H9 (cell line): Measurements from ENCODE around the gene CPEB2. TPM values are rescaled to one million over a fixed set of nuclear protein-coding genes. Genes with fewer than 3 reads are reported as not detected.

ENCODE experiments used
- DNase-seq: peaks from one replicate; pipeline ENCODE4 v3.0.0-alpha.2; 2017
- H2AFZ ChIP-seq: one replicate; pipeline ENCODE4 v1.6.1; 2013; ENCODE audit warnings: mild to moderate bottlenecking, low read length, control low read depth, moderate library complexity
- H2AK5ac ChIP-seq: 2 replicates; pipeline ENCODE4 v1.6.1; 2013; ENCODE audit warnings: low read length, control low read depth, mixed read lengths; ENCODE audit not compliant: insufficient read length
- H2BK120ac ChIP-seq: one replicate; pipeline ENCODE4 v1.6.1; 2013; ENCODE audit warnings: low read depth, mild to moderate bottlenecking, low read length, control low read depth, inconsistent platforms; ENCODE audit not compliant: poor library complexity, severe bottlenecking
- H2BK12ac ChIP-seq: 2 replicates; pipeline ENCODE4 v1.6.1; 2013; ENCODE audit warnings: low read length, control low read depth, mixed read lengths, low read depth; ENCODE audit not compliant: insufficient read length
- H2BK15ac ChIP-seq: 2 replicates; pipeline ENCODE4 v1.6.1; 2013; ENCODE audit warnings: low read depth, low read length, control low read depth
- H2BK20ac ChIP-seq: one replicate; pipeline ENCODE4 v1.6.1; 2013; ENCODE audit warnings: low read depth, mild to moderate bottlenecking, low read length, control low read depth, inconsistent platforms; ENCODE audit not compliant: poor library complexity, severe bottlenecking
- H2BK5ac ChIP-seq: 2 replicates; pipeline ENCODE4 v1.6.1; 2013; ENCODE audit warnings: low read length, control low read depth, mixed read lengths; ENCODE audit not compliant: insufficient read length
- H3K14ac ChIP-seq: 2 replicates; pipeline ENCODE4 v1.6.1; 2013; ENCODE audit warnings: low read length, control low read depth; ENCODE audit not compliant: insufficient read depth
- H3K18ac ChIP-seq: 2 replicates; pipeline ENCODE4 v1.6.1; 2013; ENCODE audit warnings: low read depth, mild to moderate bottlenecking, mixed read lengths, low read length, control low read depth; ENCODE audit not compliant: insufficient read length
- H3K23ac ChIP-seq: 2 replicates; pipeline ENCODE4 v1.6.1; 2013; ENCODE audit warnings: low read length, control low read depth, mixed read lengths, low read depth; ENCODE audit not compliant: insufficient read length
- H3K23me2 ChIP-seq: 2 replicates; pipeline ENCODE4 v1.6.1; 2013; ENCODE audit warnings: low read depth, mild to moderate bottlenecking, mixed read lengths, low read length, control low read depth; ENCODE audit not compliant: insufficient read length, poor library complexity, severe bottlenecking
- H3K27ac ChIP-seq: 2 replicates; pipeline ENCODE4 v1.5.1; 2013; ENCODE audit warnings: low read length, control low read depth, mixed read lengths, low read depth; ENCODE audit not compliant: insufficient read length
- H3K27me3 ChIP-seq: 2 replicates; pipeline ENCODE4 v1.6.1; 2013; ENCODE audit warnings: low read length, control low read depth, inconsistent platforms; ENCODE audit not compliant: insufficient read depth
- H3K4ac ChIP-seq: 2 replicates; pipeline ENCODE4 v1.6.1; 2013; ENCODE audit warnings: low read depth, mild to moderate bottlenecking, control low read depth, inconsistent platforms, low read length, moderate library complexity
- H3K4me1 ChIP-seq: 2 replicates; pipeline ENCODE4 v1.6.1; 2013; ENCODE audit warnings: low read length, control low read depth, inconsistent platforms; ENCODE audit not compliant: insufficient read depth
- H3K4me2 ChIP-seq: 2 replicates; pipeline ENCODE4 v1.6.1; 2013; ENCODE audit warnings: low read length, control low read depth, mixed read lengths; ENCODE audit not compliant: insufficient read length, insufficient read depth
- H3K56ac ChIP-seq: 2 replicates; pipeline ENCODE4 v1.6.1; 2013; ENCODE audit warnings: low read depth, mild to moderate bottlenecking, mixed read lengths, low read length, control low read depth; ENCODE audit not compliant: insufficient read length
- H3K79me1 ChIP-seq: 2 replicates; pipeline ENCODE4 v1.6.1; 2013; ENCODE audit warnings: low read depth, mild to moderate bottlenecking, moderate library complexity, low read length, control low read depth, inconsistent platforms; ENCODE audit not compliant: insufficient read depth, poor library complexity, severe bottlenecking
- H3K79me2 ChIP-seq: 2 replicates; pipeline ENCODE4 v1.6.1; 2013; ENCODE audit warnings: low read length, control low read depth, inconsistent platforms; ENCODE audit not compliant: insufficient read depth
- H3K9ac ChIP-seq: 2 replicates; pipeline ENCODE4 v1.6.1; 2013; ENCODE audit warnings: low read length, control low read depth, mixed read lengths; ENCODE audit not compliant: insufficient read length; ENCODE audit errors: extremely low read depth
- H3K9me3 ChIP-seq: one replicate; pipeline ENCODE4 v1.6.1; 2013; ENCODE audit warnings: low read depth, low read length, inconsistent platforms; ENCODE audit not compliant: control insufficient read depth
- H3T11ph ChIP-seq: one replicate; pipeline ENCODE4 v1.6.1; 2013; ENCODE audit warnings: mild to moderate bottlenecking, low read length, control low read depth, inconsistent platforms
- H4K20me1 ChIP-seq: one replicate; pipeline ENCODE4 v1.6.1; 2013; ENCODE audit not compliant: control insufficient read depth, insufficient read length, insufficient read depth
- H4K5ac ChIP-seq: 2 replicates; pipeline ENCODE4 v1.6.1; 2013; ENCODE audit warnings: low read depth, mild to moderate bottlenecking, mixed read lengths, low read length, control low read depth; ENCODE audit not compliant: insufficient read length
- H4K8ac ChIP-seq: replicated peaks from 2 replicates; pipeline ENCODE4 v1.6.1; 2013; ENCODE audit warnings: low read length, control low read depth, mixed read lengths, low read depth; ENCODE audit not compliant: insufficient read length
- H4K91ac ChIP-seq: 2 replicates; pipeline ENCODE4 v1.6.1; 2013; ENCODE audit warnings: low read depth, mild to moderate bottlenecking, moderate library complexity, mixed read lengths, low read length, control low read depth; ENCODE audit not compliant: insufficient read length
- H3K27ac Mint-ChIP-seq, 3 experiments: 2 replicates in 2 of 3; 3 replicates in 1 of 3; pipeline ENCODE4 v1.8.0; 2020 to 2021; ENCODE audit warnings: mixed read lengths in 3 of 3, mild to moderate bottlenecking in 1 of 3, moderate library complexity in 1 of 3
- H3K27me3 Mint-ChIP-seq: 2 replicates; pipeline ENCODE4 v1.8.0; 2021; ENCODE audit warnings: low read depth, mild to moderate bottlenecking, moderate library complexity, mixed read lengths
- H3K36me3 Mint-ChIP-seq, 3 experiments: 2 replicates in 2 of 3; 3 replicates in 1 of 3; pipeline ENCODE4 v1.8.0; 2020 to 2021; ENCODE audit warnings: low read depth in 3 of 3, mixed read lengths in 3 of 3; ENCODE audit not compliant: insufficient read depth in 1 of 3
- H3K4me1 Mint-ChIP-seq, 2 experiments: 2 replicates each; pipeline ENCODE4 v1.8.0; 2020; ENCODE audit warnings: mixed read lengths in 2 of 2
- H3K4me3 Mint-ChIP-seq, 2 experiments: 2 replicates in 1 of 2; 3 replicates in 1 of 2; pipeline ENCODE4 v1.8.0; 2020 to 2021; ENCODE audit warnings: mild to moderate bottlenecking in 2 of 2, mixed read lengths in 2 of 2, moderate library complexity in 1 of 2
- H3K9me3 Mint-ChIP-seq, 2 experiments: 2 replicates in 1 of 2; 3 replicates in 1 of 2; pipeline ENCODE4 v1.8.0; 2020; ENCODE audit warnings: mild to moderate bottlenecking in 2 of 2, mixed read lengths in 2 of 2, moderate library complexity in 1 of 2
- WGBS: extraction: QIAGEN DNeasy Blood & Tissue Kit; methylation state at CpG from one replicate; pipeline ENCODE4 v1.1.7; 2013; ENCODE audit warnings: missing lambda C conversion rate, low lambda C conversion rate, mixed read lengths; ENCODE audit not compliant: insufficient read length; ENCODE audit errors: extremely low coverage; 5-methylcytosine and 5-hydroxymethylcytosine counted together
- total RNA-seq: library from RNA; stranded (reverse); gene quantifications from 2 replicates; pipeline ENCODE4 v1.2.1, GENCODE V29; 2021
- TF ChIP-seq, protein P1 (sequence below): fragments of 200-600 bp; sonication (generic); conservative IDR thresholded peaks from 3 replicates; pipeline ENCODE4 v1.8.0; 2021; ENCODE audit warnings: antibody characterized with exemption, mild to moderate bottlenecking

The CPEB2 gene
- total RNA-seq, 1 experiment from 2014 or later, result 1.8 TPM

GRCh38 chr4:15021946-15022345, 19.7 kb downstream of the CPEB2 start:
- no peaks in the 10 kb centered on the region for H3K4me1 ChIP-seq
- no peaks in the 10 kb centered on the region for H3K27me3 ChIP-seq
- Mint-ChIP-seq H3K36me3 (no peaks in the 10 kb centered on the region), H3K4me1 (no peaks in the 10 kb centered on the region), H3K27me3 (no peaks in the 10 kb centered on the region), H3K4me3 (no peak overlapping the region), H3K9me3 (no peaks in the 10 kb centered on the region), H3K27ac (no peak overlapping the region)
- H3T11ph ChIP-seq, result no peak overlapping the region
- H3K56ac ChIP-seq, result no peak overlapping the region
- no peak overlapping the region for H4K91ac ChIP-seq
- TF ChIP-seq, protein P1, sequence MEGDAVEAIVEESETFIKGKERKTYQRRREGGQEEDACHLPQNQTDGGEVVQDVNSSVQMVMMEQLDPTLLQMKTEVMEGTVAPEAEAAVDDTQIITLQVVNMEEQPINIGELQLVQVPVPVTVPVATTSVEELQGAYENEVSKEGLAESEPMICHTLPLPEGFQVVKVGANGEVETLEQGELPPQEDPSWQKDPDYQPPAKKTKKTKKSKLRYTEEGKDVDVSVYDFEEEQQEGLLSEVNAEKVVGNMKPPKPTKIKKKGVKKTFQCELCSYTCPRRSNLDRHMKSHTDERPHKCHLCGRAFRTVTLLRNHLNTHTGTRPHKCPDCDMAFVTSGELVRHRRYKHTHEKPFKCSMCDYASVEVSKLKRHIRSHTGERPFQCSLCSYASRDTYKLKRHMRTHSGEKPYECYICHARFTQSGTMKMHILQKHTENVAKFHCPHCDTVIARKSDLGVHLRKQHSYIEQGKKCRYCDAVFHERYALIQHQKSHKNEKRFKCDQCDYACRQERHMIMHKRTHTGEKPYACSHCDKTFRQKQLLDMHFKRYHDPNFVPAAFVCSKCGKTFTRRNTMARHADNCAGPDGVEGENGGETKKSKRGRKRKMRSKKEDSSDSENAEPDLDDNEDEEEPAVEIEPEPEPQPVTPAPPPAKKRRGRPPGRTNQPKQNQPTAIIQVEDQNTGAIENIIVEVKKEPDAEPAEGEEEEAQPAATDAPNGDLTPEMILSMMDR, result no peak
- no peak overlapping the region for H2AFZ ChIP-seq
- no peak overlapping the region for H2BK120ac ChIP-seq
- no peak overlapping the region for H2BK5ac ChIP-seq
- H4K8ac ChIP-seq, result no peak overlapping the region
- H3K79me1 ChIP-seq, result no peaks in the 10 kb centered on the region
- H2BK15ac ChIP-seq, result no peak overlapping the region
- H3K23ac ChIP-seq, result no peak overlapping the region
- H3K9ac ChIP-seq, result no peak overlapping the region
- no peak for DNase-seq
- no peak overlapping the region for H2BK20ac ChIP-seq
- no peak overlapping the region for H3K14ac ChIP-seq
- H4K5ac ChIP-seq, result no peak overlapping the region
- no peaks in the 10 kb centered on the region for H3K23me2 ChIP-seq
- H2BK12ac ChIP-seq, result no peak overlapping the region
- H3K9me3 ChIP-seq, result no peaks in the 10 kb centered on the region
- no peak overlapping the region for H3K4me2 ChIP-seq
- no peak overlapping the region for H3K27ac ChIP-seq
- no peaks in the 10 kb centered on the region for H3K79me2 ChIP-seq
- H3K18ac ChIP-seq, result no peak overlapping the region
- no peaks in the 10 kb centered on the region for H4K20me1 ChIP-seq
- H2AK5ac ChIP-seq, result no peak overlapping the region
- H3K4ac ChIP-seq, result no peak overlapping the region
- no CpG with 5 or more reads among the region's 2 CpGs for WGBS
